GM18909 (cell line): ENCODE measurements around the gene WIPF1.
A peak's percentile ranks its signal among the peaks of the same experiment; 100 is the strongest.

ENCODE experiments used
- ATAC-seq: cut with Tn5 transposase; IDR thresholded peaks from one replicate; pipeline ENCODE4 v1.9.1; 2021; ENCODE audit warnings: mild to moderate bottlenecking; ENCODE audit not compliant: unreplicated experiment, poor library complexity

Gene WIPF1

GRCh38 chr2:174599310-174599921, 1.8 kb upstream of the WIPF1 start:
- ATAC-seq: no peak

- no peak for ATAC-seq
Measured at GRCh38 chr2:174597009-174597344, 627 bp downstream of the WIPF1 start.

GRCh38 chr2:174595891-174596397, 1.7 kb downstream of the WIPF1 start:
- no peak for ATAC-seq

- ATAC-seq: no peak
Measured at GRCh38 chr2:174595116-174595809, 2.3 kb downstream of the WIPF1 start.

- no peak for ATAC-seq
Measured at GRCh38 chr2:174594456-174594855, 3.1 kb downstream of the WIPF1 start.

GRCh38 chr2:174593574-174594203, 3.9 kb downstream of the WIPF1 start:
- ATAC-seq: peak; percentile 65

- no peak for ATAC-seq
Measured at GRCh38 chr2:174593041-174593440, 4.6 kb downstream of the WIPF1 start.

DNA sequence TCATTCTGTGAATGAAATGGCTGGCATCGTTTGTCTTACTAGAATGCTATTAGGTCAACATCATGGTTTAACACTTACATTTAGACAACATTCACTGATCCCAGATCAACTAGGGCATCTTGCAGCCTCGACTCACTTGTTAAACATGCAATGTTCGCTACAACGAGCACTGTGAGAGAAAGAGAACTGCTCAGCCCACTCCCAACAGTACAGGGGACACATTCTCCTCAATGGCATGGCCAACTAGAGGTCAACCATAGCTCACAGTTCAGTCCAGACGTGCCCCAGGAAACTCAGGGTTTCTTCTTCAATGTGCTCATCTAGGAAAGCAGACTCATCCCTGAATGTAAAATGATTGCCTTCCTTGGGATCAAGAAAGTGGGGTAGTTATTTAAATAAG, 5.9 kb downstream of the WIPF1 start:
- ATAC-seq: no peak

DNA sequence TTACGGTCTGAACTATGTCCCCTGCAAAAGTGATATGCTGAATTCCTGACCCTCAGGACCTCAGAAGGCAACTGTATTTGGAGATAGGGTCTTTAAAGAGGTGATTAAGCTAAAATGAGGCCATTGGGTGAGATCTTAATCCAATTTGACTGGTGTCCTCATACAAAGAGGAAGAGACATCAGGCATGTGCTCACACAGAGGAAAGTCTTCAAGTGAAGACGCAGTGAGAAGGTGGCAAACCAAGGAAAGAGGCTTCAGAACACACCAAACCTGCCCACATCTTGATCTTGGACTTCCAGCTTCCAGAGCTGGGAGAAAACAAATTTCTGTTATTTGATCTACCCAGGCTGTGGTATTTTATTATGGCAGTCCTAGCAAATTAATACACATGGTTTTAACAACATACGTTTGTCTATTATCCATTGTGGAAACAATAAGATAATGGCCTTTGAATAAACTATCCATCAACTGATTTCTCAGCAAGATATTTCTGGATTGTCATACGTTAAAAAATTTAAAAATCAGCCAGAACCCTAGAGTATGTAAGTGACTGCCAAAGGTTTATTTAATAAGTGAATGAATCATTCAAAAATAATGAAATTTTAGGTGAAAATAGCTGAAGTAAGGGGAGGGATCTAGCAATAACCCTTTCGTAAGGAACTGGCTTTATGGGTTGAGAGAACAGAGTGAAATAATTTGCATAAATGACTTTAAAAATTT, 6.5 kb downstream of the WIPF1 start:
- no peak for ATAC-seq

- no peak for ATAC-seq
Measured at GRCh38 chr2:174590346-174590745, 7.3 kb downstream of the WIPF1 start.

DNA sequence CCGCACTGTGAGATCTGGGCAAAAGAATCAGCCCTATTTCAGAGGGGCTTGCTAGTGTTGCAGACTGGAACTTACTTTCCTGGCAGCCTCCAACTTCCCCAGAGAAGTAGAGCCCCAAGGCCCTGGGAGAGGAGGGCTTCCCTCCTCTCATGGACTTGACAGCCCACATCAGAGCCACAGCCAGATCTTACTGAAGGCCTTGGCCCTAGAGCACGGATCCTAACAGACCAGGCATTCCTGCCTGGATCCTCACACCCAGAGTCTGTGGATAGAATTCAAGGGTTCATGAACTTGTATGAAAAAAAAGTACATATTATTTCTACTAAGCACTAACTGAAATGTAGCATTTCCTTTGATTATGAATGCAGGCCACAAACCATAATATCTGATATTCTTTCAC, 8.3 kb downstream of the WIPF1 start:
- no peak for ATAC-seq

GRCh38 chr2:174588463-174588862, 9.1 kb downstream of the WIPF1 start:
- ATAC-seq: no peak

GRCh38 chr2:174587579-174587978, 10.0 kb downstream of the WIPF1 start:
- ATAC-seq: no peak

DNA sequence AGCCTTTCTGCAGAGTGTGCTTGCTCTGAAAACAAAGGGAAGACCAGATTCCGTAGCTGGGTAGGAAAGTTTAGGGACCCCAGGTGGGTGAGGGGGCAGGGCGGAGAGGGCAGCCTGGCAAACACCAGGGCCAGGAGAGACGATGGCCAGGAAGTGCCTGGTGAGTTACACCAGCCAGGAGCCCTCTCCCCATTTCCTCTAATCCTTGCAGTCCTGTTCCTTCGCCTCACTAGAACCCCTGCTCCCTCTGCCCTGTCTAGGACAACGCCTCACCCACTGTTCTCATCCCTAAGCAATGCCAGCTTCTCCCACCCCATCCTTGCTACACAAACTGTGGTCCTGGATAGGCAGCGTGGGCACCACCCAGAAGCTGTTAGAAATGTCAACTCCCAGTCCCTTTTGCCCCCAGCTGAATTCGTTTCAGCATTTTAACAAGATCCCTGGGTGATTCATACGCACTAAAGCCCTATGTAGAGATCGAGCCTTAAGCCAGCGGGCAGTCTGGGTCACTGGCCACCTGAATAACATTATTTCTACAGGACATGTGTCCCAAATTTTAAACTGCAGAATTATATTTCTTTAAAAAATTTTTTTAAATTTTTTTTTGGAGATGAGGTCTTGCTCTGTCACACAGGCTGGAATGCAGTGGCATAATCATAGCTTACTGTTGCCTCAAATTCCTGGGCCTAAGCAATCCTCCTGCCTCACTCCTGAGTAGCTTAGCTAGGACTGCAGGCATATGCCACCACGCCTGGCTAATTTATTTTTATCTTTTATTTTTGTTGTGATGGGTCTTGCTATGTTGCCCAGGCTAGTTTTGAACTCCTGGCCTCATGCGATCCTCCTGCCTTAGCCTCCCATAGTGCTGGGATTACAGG, 10.9 kb downstream of the WIPF1 start:
- no peak for ATAC-seq

GRCh38 chr2:174585657-174586252, 11.8 kb downstream of the WIPF1 start:
- ATAC-seq: no peak

DNA sequence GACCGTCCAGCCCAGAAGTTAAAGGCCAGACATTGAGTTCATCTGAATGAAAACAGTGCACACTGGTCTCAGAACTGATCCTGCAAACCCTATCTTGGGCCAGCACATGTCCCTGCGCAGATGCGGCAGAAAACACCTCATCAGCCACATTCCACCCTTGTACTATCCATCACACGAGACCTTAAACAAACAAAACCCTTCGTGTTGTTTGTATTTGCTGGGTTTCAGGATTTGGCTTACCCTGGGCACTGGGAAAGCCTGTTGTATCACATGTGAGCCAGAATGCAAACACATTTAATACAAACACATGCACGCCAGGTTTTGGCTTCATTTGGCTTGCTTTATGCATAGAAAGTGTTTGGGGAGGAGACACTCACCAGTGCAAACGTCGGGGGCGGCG, 12.5 kb downstream of the WIPF1 start:
- no peak for ATAC-seq

GRCh38 chr2:174581491-174581890, 16.1 kb downstream of the WIPF1 start:
- ATAC-seq: no peak

DNA sequence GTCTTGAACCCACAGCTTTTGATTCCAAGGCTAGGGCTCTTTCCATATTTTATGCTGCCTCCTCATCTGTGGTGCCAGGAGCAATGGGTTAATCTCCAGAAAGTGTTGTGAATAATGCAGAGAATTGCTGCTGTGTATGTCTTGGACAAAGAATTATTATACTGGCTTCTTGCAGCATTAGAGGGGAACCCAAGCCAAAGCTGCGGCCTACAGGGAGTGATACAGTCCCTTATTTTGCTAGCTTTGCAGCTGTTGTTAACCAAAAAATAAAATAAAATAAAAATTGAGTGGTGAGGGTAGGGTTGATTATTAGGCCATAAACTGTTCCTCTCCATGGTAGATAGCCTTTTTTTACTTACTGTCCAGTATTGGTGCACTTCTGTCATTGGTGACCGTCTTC, 16.7 kb downstream of the WIPF1 start:
- no peak for ATAC-seq

GRCh38 chr2:174577967-174578589, 19.5 kb downstream of the WIPF1 start:
- ATAC-seq: peak; percentile 74
